ENCODE data around the gene CORO7.

The CORO7 gene

DNA sequence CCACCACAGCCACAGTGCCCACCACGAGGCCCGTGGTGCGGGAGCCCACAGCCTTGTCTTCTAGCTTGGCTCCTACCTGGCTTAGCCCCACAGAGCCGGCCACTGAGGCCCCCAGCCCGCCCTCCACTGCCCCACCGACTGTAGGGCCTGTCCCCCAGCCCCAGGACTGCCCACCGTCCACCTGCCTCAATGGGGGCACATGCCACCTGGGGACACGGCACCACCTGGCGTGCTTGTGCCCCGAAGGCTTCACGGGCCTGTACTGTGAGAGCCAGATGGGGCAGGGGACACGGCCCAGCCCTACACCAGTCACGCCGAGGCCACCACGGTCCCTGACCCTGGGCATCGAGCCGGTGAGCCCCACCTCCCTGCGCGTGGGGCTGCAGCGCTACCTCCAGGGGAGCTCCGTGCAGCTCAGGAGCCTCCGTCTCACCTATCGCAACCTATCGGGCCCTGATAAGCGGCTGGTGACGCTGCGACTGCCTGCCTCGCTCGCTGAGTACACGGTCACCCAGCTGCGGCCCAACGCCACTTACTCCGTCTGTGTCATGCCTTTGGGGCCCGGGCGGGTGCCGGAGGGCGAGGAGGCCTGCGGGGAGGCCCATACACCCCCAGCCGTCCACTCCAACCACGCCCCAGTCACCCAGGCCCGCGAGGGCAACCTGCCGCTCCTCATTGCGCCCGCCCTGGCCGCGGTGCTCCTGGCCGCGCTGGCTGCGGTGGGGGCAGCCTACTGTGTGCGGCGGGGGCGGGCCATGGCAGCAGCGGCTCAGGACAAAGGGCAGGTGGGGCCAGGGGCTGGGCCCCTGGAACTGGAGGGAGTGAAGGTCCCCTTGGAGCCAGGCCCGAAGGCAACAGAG lies 34.2 kb downstream of the CORO7 start:
- no peak for DNase-seq

DNA sequence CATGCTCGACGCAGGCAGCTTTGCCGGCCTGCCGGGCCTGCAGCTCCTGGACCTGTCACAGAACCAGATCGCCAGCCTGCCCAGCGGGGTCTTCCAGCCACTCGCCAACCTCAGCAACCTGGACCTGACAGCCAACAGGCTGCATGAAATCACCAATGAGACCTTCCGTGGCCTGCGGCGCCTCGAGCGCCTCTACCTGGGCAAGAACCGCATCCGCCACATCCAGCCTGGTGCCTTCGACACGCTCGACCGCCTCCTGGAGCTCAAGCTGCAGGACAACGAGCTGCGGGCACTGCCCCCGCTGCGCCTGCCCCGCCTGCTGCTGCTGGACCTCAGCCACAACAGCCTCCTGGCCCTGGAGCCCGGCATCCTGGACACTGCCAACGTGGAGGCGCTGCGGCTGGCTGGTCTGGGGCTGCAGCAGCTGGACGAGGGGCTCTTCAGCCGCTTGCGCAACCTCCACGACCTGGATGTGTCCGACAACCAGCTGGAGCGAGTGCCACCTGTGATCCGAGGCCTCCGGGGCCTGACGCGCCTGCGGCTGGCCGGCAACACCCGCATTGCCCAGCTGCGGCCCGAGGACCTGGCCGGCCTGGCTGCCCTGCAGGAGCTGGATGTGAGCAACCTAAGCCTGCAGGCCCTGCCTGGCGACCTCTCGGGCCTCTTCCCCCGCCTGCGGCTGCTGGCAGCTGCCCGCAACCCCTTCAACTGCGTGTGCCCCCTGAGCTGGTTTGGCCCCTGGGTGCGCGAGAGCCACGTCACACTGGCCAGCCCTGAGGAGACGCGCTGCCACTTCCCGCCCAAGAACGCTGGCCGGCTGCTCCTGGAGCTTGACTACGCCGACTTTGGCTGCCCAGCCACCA lies 35.1 kb downstream of the CORO7 start:
- DNase-seq: no peak

DNA sequence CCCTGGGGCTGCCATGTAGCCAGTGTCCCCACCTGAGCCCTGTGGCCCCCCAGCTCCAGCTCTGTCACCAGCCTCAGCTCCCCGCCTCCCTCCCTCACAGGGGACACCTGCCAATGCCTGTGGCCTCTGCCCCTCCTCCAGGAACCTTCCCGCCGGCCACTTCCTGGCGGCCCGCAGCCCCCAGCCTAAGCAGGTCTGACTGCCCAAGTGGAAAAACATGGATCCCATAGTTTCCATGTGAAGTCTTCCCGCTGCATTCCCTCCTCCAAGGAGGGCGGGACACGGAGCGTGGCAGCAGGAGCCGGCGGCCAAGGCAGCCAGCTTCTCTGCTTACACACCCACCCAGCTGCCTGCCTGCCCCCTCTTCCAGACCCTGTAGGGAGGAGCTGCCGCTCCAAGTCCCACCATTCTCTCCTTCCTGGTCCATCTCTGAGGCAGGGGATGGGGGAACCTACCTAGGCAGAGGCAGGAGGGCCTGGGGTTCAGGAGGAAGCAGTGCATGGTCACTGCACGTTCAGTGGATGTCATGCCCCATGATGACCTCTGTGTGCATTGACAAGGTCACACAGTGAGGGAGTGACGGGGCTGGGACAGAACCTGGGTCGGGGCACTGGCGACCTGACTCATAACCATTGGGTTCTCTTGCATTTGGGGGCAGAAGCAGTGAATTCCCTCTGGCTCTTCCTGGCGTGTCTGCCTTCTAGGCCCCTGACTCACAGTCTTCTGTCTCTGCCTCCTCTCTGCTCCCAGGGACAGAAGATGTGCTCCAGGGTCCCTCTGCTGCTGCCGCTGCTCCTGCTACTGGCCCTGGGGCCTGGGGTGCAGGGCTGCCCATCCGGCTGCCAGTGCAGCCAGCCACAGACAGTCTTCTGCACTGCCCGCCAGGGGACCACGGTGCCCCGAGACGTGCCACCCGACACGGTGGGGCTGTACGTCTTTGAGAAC lies 36.0 kb downstream of the CORO7 start:
- no peak for DNase-seq

DNA sequence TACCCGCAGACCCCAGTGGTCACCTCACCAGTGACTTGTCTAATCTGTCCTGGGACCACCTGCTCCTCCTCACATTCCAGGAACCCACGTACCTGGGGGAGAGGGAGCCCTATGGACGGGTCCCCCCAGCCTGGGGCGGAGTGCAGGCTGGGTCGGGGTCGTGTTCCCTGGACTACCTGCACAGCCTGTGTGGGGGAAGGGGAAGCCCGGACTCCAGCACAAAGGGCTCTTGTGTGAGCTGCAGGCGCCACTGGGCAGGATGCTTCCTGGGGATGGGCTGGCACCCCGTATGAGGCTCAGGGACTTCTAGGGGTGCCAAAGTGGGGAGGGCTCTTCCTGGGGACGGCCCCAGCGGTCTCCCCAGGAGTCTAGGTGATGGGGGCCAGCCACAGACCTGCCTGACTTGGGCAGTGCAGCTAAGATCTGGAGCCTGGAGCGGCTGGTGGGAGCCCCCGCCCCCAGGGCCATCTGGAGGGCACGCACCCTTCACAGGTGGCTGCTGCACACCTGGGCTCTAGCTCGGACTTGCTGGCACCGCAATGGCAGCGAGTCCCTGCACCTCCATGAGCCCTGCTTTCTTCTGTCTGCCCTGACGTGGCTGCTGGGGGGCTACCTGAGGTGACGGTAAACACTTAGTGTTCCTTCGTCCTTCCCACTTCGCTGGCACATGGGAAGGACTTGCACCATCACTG lies 37.3 kb downstream of the CORO7 start:
- no peak for DNase-seq

- DNase-seq: no peak
Observed at GRCh38 chr16:4378161-4378666, 38.2 kb downstream of the CORO7 start.

DNA sequence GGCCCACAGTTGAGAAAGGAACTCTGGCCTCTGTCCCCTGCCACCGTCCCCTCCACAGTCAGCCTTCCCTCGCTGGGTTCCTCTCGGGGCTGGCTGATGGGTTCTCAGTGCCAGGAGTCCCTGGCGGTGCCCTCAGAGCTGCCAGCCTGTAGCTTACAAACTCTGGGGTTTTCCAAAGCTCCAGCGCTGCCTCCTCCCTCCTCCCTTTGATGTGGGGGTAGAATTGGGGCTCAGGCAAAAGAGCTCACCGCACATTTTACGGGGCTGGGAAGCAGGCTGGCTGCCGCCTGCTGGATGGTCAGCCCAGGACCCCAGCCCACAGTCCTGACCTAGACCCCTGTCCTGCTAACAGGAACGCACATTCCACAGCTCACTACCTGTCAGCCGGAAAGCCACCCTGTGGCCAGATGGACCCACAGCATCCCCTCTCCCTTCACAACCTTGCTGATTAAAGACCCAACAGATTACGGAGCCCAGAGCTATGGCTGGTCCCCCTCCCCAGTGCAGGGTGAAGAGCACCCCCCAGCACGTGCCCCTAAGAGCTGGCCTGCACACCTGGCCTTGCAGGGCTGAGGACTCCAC lies 38.7 kb downstream of the CORO7 start:
- DNase-seq: no peak

GRCh38 chr16:4376893-4377572 lies 39.4 kb downstream of the CORO7 start:
- DNase-seq: no peak

GRCh38 chr16:4376126-4376892 lies 40.1 kb downstream of the CORO7 start:
- DNase-seq: no peak

DNA sequence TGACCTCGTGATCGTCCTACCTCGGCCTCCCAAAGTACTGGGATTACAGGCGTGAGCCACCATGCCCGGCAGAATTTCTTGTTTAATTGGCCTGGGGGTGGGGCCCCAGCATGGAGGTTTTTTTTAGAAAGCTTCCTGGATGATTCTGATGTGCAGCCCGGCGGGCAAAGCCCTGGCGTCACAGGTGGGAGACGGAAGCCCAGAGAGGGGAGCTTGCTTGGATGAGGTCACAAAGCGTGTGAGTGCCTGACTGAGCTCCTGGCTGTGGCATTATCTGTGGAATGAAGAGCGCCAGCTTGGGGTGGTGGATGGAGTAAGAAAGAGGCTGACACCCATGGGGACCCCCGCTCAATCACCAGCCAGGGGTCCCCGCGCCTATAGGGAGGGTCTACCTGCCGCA lies 40.7 kb downstream of the CORO7 start:
- no peak for DNase-seq

GRCh38 chr16:4373909-4374742 lies 42.3 kb downstream of the CORO7 start:
- DNase-seq: no peak

GRCh38 chr16:4373356-4373908 lies 43.0 kb downstream of the CORO7 start:
- DNase-seq: no peak

- peak; percentile 47 to 75 for DNase-seq
Observed at GRCh38 chr16:4372578-4373355, 43.6 kb downstream of the CORO7 start.

DNA sequence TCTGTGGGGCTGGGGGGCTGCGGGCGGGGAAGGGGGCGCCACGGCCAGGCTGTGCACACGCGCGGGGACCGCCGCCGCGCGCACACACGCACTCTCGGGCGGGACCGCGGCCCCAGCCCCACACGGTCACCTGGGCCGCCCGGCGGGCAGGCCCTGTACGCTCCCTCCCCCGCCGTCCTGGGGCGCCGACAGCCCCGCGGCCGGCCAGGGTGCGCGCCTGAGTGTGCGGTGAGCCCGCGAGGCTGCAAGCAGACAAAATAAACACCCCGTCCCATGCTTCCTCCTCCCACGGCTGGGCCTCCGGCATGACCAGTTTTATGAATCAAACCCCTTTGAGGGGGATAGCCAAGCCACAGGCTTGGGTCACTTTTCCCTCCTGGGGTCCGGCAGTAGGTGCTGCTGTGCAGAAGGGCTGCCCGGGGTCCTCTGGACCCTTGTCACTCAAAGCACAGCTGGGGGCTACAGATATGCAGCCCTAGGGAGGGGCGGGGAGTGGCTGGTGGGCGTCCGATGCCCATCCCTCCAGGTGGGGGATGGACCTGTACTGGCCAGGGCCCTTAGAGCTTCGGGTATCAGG lies 44.3 kb downstream of the CORO7 start:
- no peak for DNase-seq

GRCh38 chr16:4371357-4372000 lies 44.9 kb downstream of the CORO7 start, which contains the start of gene VASN:
VASN (plus strand) TSS chr16:4371848; CDS start chr16:4380878, 9,030 bp downstream.
- no peak for DNase-seq

DNA sequence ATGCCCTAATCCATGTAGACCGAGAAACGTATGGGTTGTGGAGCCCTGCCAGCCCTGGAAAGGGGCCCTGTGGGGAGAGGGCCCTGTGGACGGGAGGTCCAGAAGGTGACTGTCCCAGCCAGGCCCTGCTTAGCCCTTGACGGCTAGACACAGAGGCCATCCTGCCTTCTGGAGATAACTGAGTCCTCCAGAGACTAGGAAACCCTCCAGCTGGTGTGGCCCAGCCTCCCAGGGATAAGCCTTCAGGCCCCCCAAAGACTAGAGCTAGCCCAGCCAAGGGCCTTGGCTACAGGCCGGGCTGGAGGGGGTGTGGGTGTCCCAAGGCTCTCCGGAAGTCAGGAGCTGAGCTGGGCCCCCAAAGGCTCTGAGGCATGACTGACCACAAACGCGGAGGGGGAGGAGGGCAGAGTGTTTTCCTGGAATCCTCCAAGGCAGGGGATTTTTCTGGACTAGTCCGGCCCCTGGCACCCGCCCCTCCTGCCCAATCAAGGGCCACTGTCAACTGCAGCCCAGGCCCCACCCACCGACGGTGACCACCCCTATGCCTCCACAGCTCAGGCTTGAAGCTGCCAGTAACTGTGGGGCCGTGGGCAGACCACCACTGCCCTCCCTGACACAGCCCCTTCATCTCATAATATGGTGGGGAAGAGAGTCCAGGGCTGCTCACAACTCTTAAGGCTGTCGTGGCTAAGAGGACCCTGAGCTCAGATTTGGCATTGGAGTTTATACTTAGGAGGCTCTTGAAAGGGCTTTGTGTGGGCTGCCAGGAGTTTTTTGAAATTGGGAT lies 45.6 kb downstream of the CORO7 start:
- no peak for DNase-seq

GRCh38 chr16:4370151-4370550 lies 46.2 kb downstream of the CORO7 start:
- DNase-seq: no peak
